ENCODE data around the gene DIP2B.
"Not testable (repeated sequence)": the region's sequence is repeated elsewhere in the genome, so short reads cannot be mapped to it uniquely, and the experiment has no call there.

GRCh38 chr12:50521781-50522180, 17.0 kb downstream of the DIP2B start:
- TF ChIP-seq CTCF (IDR thresholded peaks at IDR 0.05 in 8 of 11, conservative IDR thresholded peaks at IDR 0.05 in 3 of 11); POLR2AphosphoS5 (IDR thresholded peaks at IDR 0.05); POLR2A (IDR thresholded peaks at IDR 0.05): not testable (repeated sequence)

Measured in spleen (tissue), 7 donors.